ENCODE results near the gene DKC1.
"Not testable (repeated sequence)": the region's sequence is repeated elsewhere in the genome, so short reads cannot be mapped to it uniquely, and the experiment has no call there.

The DKC1 gene

GRCh38 chrX:154793084-154793795 is 30.6 kb downstream of the DKC1 start:
- no peak for DNase-seq

- DNase-seq, result no peak
These were observed 32.4 kb downstream of the DKC1 start for GRCh38 chrX:154795016-154795415.

GRCh38 chrX:154797006-154797405 is 34.3 kb downstream of the DKC1 start:
- DNase-seq, result no peak

GRCh38 chrX:154799556-154800348 is 37.1 kb downstream of the DKC1 start:
- DNase-seq, result no peak

GRCh38 chrX:154800478-154801210 is 38.0 kb downstream of the DKC1 start:
- peak in 1 of 2 experiments; percentile 8 for DNase-seq

- DNase-seq, result no peak
These were observed 40.3 kb downstream of the DKC1 start for GRCh38 chrX:154802947-154803346.

GRCh38 chrX:154804261-154804956 is 41.7 kb downstream of the DKC1 start:
- no peak for DNase-seq

GRCh38 chrX:154804957-154805695 is 42.5 kb downstream of the DKC1 start, which contains the start of gene MPP1:
MPP1 (minus strand) TSS chrX:154805485; CDS start chrX:154805373, 112 bp downstream.
- DNase-seq, result peak; percentile 53 to 54

GRCh38 chrX:154805696-154806091 is 43.0 kb downstream of the DKC1 start:
- no peak for DNase-seq

GRCh38 chrX:154806837-154807501 is 44.3 kb downstream of the DKC1 start:
- no peak for DNase-seq

GRCh38 chrX:154809939-154810665 is 47.4 kb downstream of the DKC1 start:
- no peak for DNase-seq

GRCh38 chrX:154812341-154813101 is 49.9 kb downstream of the DKC1 start:
- DNase-seq, result no peak

GRCh38 chrX:154813801-154814200 is 51.1 kb downstream of the DKC1 start:
- DNase-seq, result no peak

- no peak for DNase-seq
These were observed 52.7 kb downstream of the DKC1 start for GRCh38 chrX:154815274-154815818.

- not testable (repeated sequence) for DNase-seq
These were observed 53.7 kb downstream of the DKC1 start for GRCh38 chrX:154816326-154816898.

- DNase-seq, result not testable (repeated sequence)
These were observed 54.5 kb downstream of the DKC1 start for GRCh38 chrX:154817048-154817618.

GRCh38 chrX:154818916-154819770 is 56.5 kb downstream of the DKC1 start:
- DNase-seq, result no peak

GRCh38 chrX:154819771-154820341 is 57.2 kb downstream of the DKC1 start:
- DNase-seq, result no peak

Measured in Kasumi-1 (cell line).